SK-N-SH (cell line): ENCODE data around the gene GUCY2D. TPM values are rescaled to one million over a fixed set of nuclear protein-coding genes. Genes with fewer than 3 reads are reported as not detected.

ENCODE experiments used
- CTCF ChIA-PET: fragments of 300-600, 350-600 bp; formaldehyde crosslinking; extraction: SDS; loops from one replicate; lab custom pipeline; 2021; lab: Yijun Ruan, JAX
- POLR2A ChIA-PET: fragments of 350-600 bp; sonication (Branson Sonifier 250); formaldehyde crosslinking; extraction: SDS; loops from one replicate; lab custom pipeline; 2020; ENCODE audit warnings: antibody characterized with exemption, inconsistent platforms; lab: Yijun Ruan, JAX
- DNase-seq: peaks from one replicate; pipeline ENCODE4 v3.0.0; 2012
- H2AFZ ChIP-seq: fragments of 200-600 bp; sonication (generic); 2 replicates; pipeline ENCODE4 v1.8.1; 2016; ENCODE audit warnings: antibody characterized with exemption, mild to moderate bottlenecking, low read depth
- H3F3A ChIP-seq: fragments of 200-600 bp; sonication (generic); replicated peaks from 2 replicates; pipeline ENCODE3; 2016; ENCODE audit warnings: antibody characterized with exemption, mild to moderate bottlenecking; ENCODE audit not compliant: insufficient read depth
- H3K27ac ChIP-seq, 2 experiments: fragments of 200-500 bp in 1 of 2; fragments of 200-600 bp in 1 of 2; sonication (Bioruptor generic) in 1 of 2; sonication (generic), shearing (Covaris generic) in 1 of 2; 2 replicates each; pipeline versions ENCODE4 v1.5.1 to v1.6.1; 2014 to 2016; ENCODE audit warnings: low read depth in 2 of 2, inconsistent platforms in 1 of 2, low read length in 1 of 2, mild to moderate bottlenecking in 1 of 2, mixed read lengths in 1 of 2
- H3K27me3 ChIP-seq: fragments of 200-600 bp; sonication (generic), shearing (Covaris generic); 2 replicates; pipeline ENCODE4 v1.6.1; 2016; ENCODE audit warnings: mixed run types; ENCODE audit not compliant: insufficient read depth
- H3K36me3 ChIP-seq, 2 experiments: fragments of 200-500 bp in 1 of 2; fragments of 200-600 bp in 1 of 2; sonication (Bioruptor generic) in 1 of 2; sonication (generic) in 1 of 2; replicated peaks in 1 of 2; 2 replicates each; pipeline versions ENCODE3 to v1.5.1; 2014 to 2016; ENCODE audit warnings: low read length in 1 of 2, mild to moderate bottlenecking in 1 of 2; ENCODE audit not compliant: insufficient read depth in 2 of 2, control insufficient read depth in 1 of 2
- H3K4me1 ChIP-seq, 2 experiments: fragments of 200-500 bp in 1 of 2; fragments of 200-600 bp in 1 of 2; sonication (Bioruptor generic) in 1 of 2; sonication (generic), shearing (Covaris generic) in 1 of 2; 2 replicates each; pipeline versions ENCODE4 v1.5.1 to v1.6.1; 2014 to 2016; ENCODE audit warnings: low read depth in 1 of 2, low read length in 1 of 2, mixed run types in 1 of 2; ENCODE audit not compliant: insufficient read depth in 2 of 2, control insufficient read depth in 1 of 2
- H3K4me2 ChIP-seq: fragments of 200-600 bp; sonication (generic), shearing (Covaris generic); 2 replicates; pipeline ENCODE4 v1.6.1; 2017; ENCODE audit warnings: mixed run types
- H3K4me3 ChIP-seq, 2 experiments: fragments of 200-500 bp in 1 of 2; fragments of 200-600 bp in 1 of 2; sonication (Bioruptor generic) in 1 of 2; sonication (generic), shearing (Covaris generic) in 1 of 2; 2 replicates each; pipeline versions ENCODE4 v1.5.1 to v1.8.1; 2014 to 2016; ENCODE audit warnings: low read depth in 2 of 2, inconsistent platforms in 1 of 2, low read length in 1 of 2, mild to moderate bottlenecking in 1 of 2, mixed read lengths in 1 of 2, moderate library complexity in 1 of 2
- H3K79me2 ChIP-seq: fragments of 200-600 bp; sonication (generic); 2 replicates; pipeline ENCODE4 v1.8.1; 2017; ENCODE audit warnings: mild to moderate bottlenecking; ENCODE audit not compliant: insufficient read depth
- H3K9ac ChIP-seq: fragments of 200-600 bp; sonication (generic); 2 replicates; pipeline ENCODE4 v1.6.1; 2017; ENCODE audit warnings: mixed run types
- H3K9me2 ChIP-seq: fragments of 200-600 bp; sonication (generic); 2 replicates; pipeline ENCODE4 v1.6.1; 2017; ENCODE audit warnings: mixed run types
- H3K9me3 ChIP-seq: fragments of 200-600 bp; sonication (generic); 2 replicates; pipeline ENCODE4 v1.6.1; 2017; ENCODE audit warnings: mixed run types, mild to moderate bottlenecking, moderate library complexity
- H4K20me1 ChIP-seq: fragments of 200-600 bp; sonication (generic); 2 replicates; pipeline ENCODE4 v1.6.1; 2017; ENCODE audit warnings: mild to moderate bottlenecking, mixed run types; ENCODE audit not compliant: insufficient read depth
- CTCF ChIP-seq: fragments of 200-600 bp; sonication (generic); IDR thresholded peaks from 2 replicates; pipeline ENCODE4 v1.6.1; 2017; ENCODE audit warnings: antibody characterized with exemption, mild to moderate bottlenecking, moderate library complexity
- EZH2phosphoT487 ChIP-seq: fragments of 200-600 bp; sonication (generic); IDR thresholded peaks from 2 replicates; pipeline ENCODE4 v1.6.1; 2017; ENCODE audit warnings: low read depth, mixed run types, mild to moderate bottlenecking, antibody characterized with exemption, moderate library complexity, borderline replicate concordance
- FOSL2 ChIP-seq: IDR thresholded peaks from 2 replicates; pipeline ENCODE4 v1.4.0; 2012; ENCODE audit warnings: low read depth, mild to moderate bottlenecking, moderate library complexity, borderline replicate concordance
- IRF3 ChIP-seq: fragments of 150-350 bp; IDR thresholded peaks from 2 replicates; pipeline ENCODE4 v1.6.1; 2016; ENCODE audit warnings: mild to moderate bottlenecking, low read depth, low read length
- MXI1 ChIP-seq: IDR thresholded peaks from 2 replicates; pipeline ENCODE4 v1.6.1; 2012; ENCODE audit warnings: mild to moderate bottlenecking, low read depth, low read length, improper control_type of control experiment
- NFIC ChIP-seq: IDR thresholded peaks from 2 replicates; pipeline ENCODE4 v1.4.0; 2012; ENCODE audit warnings: borderline replicate concordance
- PBX3 ChIP-seq: IDR thresholded peaks from 2 replicates; pipeline ENCODE4; 2012
- POLR2AphosphoS5 ChIP-seq: IDR thresholded peaks from 2 replicates; pipeline ENCODE4 v1.6.1; 2012; ENCODE audit warnings: low read depth, low read length
- RAD21 ChIP-seq: IDR thresholded peaks from 2 replicates; pipeline ENCODE4 v1.6.1; 2012; ENCODE audit warnings: mild to moderate bottlenecking, low read length
- RCOR1 ChIP-seq: fragments of 150-350 bp; IDR thresholded peaks from 2 replicates; pipeline ENCODE4 v1.6.1; 2017; ENCODE audit warnings: antibody characterized with exemption, low read length
- REST ChIP-seq: IDR thresholded peaks from 2 replicates; pipeline ENCODE4 v1.6.1; 2012; ENCODE audit warnings: mild to moderate bottlenecking, low read depth, low read length, moderate library complexity
- RFX5 ChIP-seq: IDR thresholded peaks from 2 replicates; pipeline ENCODE4 v1.6.1; 2012; ENCODE audit warnings: mild to moderate bottlenecking, improper control_type of control experiment, low read length
- USF2 ChIP-seq: fragments of 150-350 bp; IDR thresholded peaks from 2 replicates; pipeline ENCODE4 v1.6.1; 2017; ENCODE audit warnings: antibody characterized with exemption, low read length, low read depth, borderline replicate concordance
- YY1 ChIP-seq: IDR thresholded peaks from 2 replicates; pipeline ENCODE4 v1.4.0; 2012; ENCODE audit warnings: low read depth, mild to moderate bottlenecking
- WGBS: methylation state at CpG from one replicate; pipeline ENCODE4 v1.1.6; 2017; ENCODE audit warnings: low lambda C conversion rate; 5-methylcytosine and 5-hydroxymethylcytosine counted together
- polyA plus RNA-seq, 3 experiments: library from polyadenylated mRNA; depleted of rRNA; stranded (reverse); fragments of >200 nt; gene quantifications; 2 replicates each; pipeline ENCODE4 v1.2.3, GENCODE V29; 2012

GUCY2D gene
- polyA plus RNA-seq, 1 of the 3 experiments (the other 2 are of a cell fraction): not detected

- no peak overlapping the region for H3K4me2 ChIP-seq
- 71% methylated on average over 23 of the region's 24 CpGs for WGBS
- H3K9ac ChIP-seq: no peak overlapping the region
- no peaks in the 10 kb centered on the region for H3K9me2 ChIP-seq
- no peak overlapping the region for H2AFZ ChIP-seq
- H3F3A ChIP-seq: peaks cover 7% of the 10 kb centered on the region
- H3K27me3 ChIP-seq: peaks cover 10% of the 10 kb centered on the region
- ChIA-PET POLR2A (interaction anchor here (0.6 kb wide), 1 partner anchor 168 kb away, joined by 4 read pairs; no protein-coding TSS in a partner anchor), CTCF (interaction anchor here (0.8 to 9.7 kb wide), 12 partner anchors 13 to 302 kb away, joined by 3 to 143 read pairs (median 4); no protein-coding TSS in a partner anchor)
- TF ChIP-seq POLR2AphosphoS5 (no peak), EZH2phosphoT487 (no peak)
- no peaks in the 10 kb centered on the region for H3K9me3 ChIP-seq
- H4K20me1 ChIP-seq: no peaks in the 10 kb centered on the region
- no peak overlapping the region for H3K4me3 ChIP-seq
- no peak for DNase-seq
- H3K4me1 ChIP-seq: peaks cover 5 to 8% of the 10 kb centered on the region in 2 experiments; a peak in 2 of 4 replicates
- no peaks in the 10 kb centered on the region for H3K36me3 ChIP-seq
- H3K27ac ChIP-seq: no peak overlapping the region
- no peaks in the 10 kb centered on the region for H3K79me2 ChIP-seq
These were observed 42.7 kb downstream of the GUCY2D start for GRCh38 chr17:8044819-8045810.

GRCh38 chr17:8046306-8046928 lies 44.0 kb downstream of the GUCY2D start:
- no peaks in the 10 kb centered on the region for H3K9me2 ChIP-seq
- no peaks in the 10 kb centered on the region for H4K20me1 ChIP-seq
- DNase-seq: no peak
- no peaks in the 10 kb centered on the region for H3K79me2 ChIP-seq
- no peaks in the 10 kb centered on the region for H3K4me1 ChIP-seq
- WGBS: 82% methylated on average over 5 of the region's 11 CpGs
- no peaks in the 10 kb centered on the region for H3K36me3 ChIP-seq
- CTCF ChIA-PET: interaction anchor here (0.8 to 9.7 kb wide), 9 partner anchors 11 to 303 kb away, joined by 3 to 143 read pairs (median 6); no protein-coding TSS in a partner anchor
- H3K4me3 ChIP-seq: no peak overlapping the region
- H3K27me3 ChIP-seq: peaks cover 10% of the 10 kb centered on the region
- POLR2A ChIA-PET: no interaction called here
- no peak overlapping the region for H3K9ac ChIP-seq
- no peak overlapping the region for H3K4me2 ChIP-seq
- H3F3A ChIP-seq: peaks cover under 1% of the 10 kb centered on the region
- no peaks in the 10 kb centered on the region for H3K9me3 ChIP-seq
- no peak overlapping the region for H2AFZ ChIP-seq
- no peak overlapping the region for H3K27ac ChIP-seq
- TF ChIP-seq PBX3: no peak
- TF ChIP-seq EZH2phosphoT487: no peak
- TF ChIP-seq RAD21: no peak
- TF ChIP-seq RCOR1: no peak
- no peak for TF ChIP-seq FOSL2
- TF ChIP-seq NFIC: no peak
- no peak for TF ChIP-seq MXI1
- no peak for TF ChIP-seq USF2
- TF ChIP-seq IRF3: no peak
- TF ChIP-seq REST: no peak
- TF ChIP-seq RFX5: no peak
- no peak for TF ChIP-seq YY1
- TF ChIP-seq CTCF: no peak
